ENCODE results near the gene DICER1. TPM values are rescaled to one million over a fixed set of nuclear protein-coding genes. Genes with fewer than 3 reads are reported as not detected.

Gene DICER1
- total RNA-seq, 4 donors from 2014 or later, result 64.7 to 137 (median 87.6) TPM

GRCh38 chr14:95057851-95058250, 99.5 kb downstream of the DICER1 start:
- ATAC-seq (ENCODE audit: low FRiP score) (no peak), DNase-seq (ENCODE audit: low spot score) (no peak)
- TF ChIP-seq CTCF (IDR thresholded peaks at IDR 0.05), result no peak

GRCh38 chr14:95057147-95057546, 100.2 kb downstream of the DICER1 start:
- TF ChIP-seq CTCF (IDR thresholded peaks at IDR 0.05), result no peak
- DNase-seq (ENCODE audit: low spot score) (no peak), ATAC-seq (ENCODE audit: low FRiP score) (no peak)

GRCh38 chr14:95056476-95056875, 100.9 kb downstream of the DICER1 start:
- no peak for DNase-seq (ENCODE audit: low spot score)
- no peak for ATAC-seq (ENCODE audit: low FRiP score)
- TF ChIP-seq CTCF (IDR thresholded peaks at IDR 0.05), result no peak

- no peak for DNase-seq (ENCODE audit: low spot score)
- ATAC-seq (ENCODE audit: low FRiP score), result no peak
- TF ChIP-seq CTCF (IDR thresholded peaks at IDR 0.05), result no peak
These were observed 102.0 kb downstream of the DICER1 start for GRCh38 chr14:95055318-95055717.

GRCh38 chr14:95054346-95055280, 102.7 kb downstream of the DICER1 start:
- DNase-seq (ENCODE audit: low spot score) (no peak), ATAC-seq (ENCODE audit: low FRiP score) (no peak)
- no peak for TF ChIP-seq CTCF (IDR thresholded peaks at IDR 0.05)

- no peak for DNase-seq (ENCODE audit: low spot score)
- TF ChIP-seq CTCF (IDR thresholded peaks at IDR 0.05), result no peak
- no peak for ATAC-seq (ENCODE audit: low FRiP score)
These were observed 105.2 kb downstream of the DICER1 start for GRCh38 chr14:95052016-95052585.

All from omental fat pad (tissue), 4 donors.